Right lobe of liver (tissue), 6 donors: ENCODE measurements around the gene MRPL16. TPM values are rescaled to one million over a fixed set of nuclear protein-coding genes. Genes with fewer than 3 reads are reported as not detected.
"Not testable (repeated sequence)": the region's sequence is repeated elsewhere in the genome, so short reads cannot be mapped to it uniquely, and the experiment has no call there.

Source experiments
- ATAC-seq, 4 donors: fragments of 200-7000 bp; cut with Tn5 transposase; one replicate each; pipeline ENCODE4 v1.9.1; 2020; ENCODE audit warnings: mild to moderate bottlenecking in 4 of 4, moderate library complexity in 4 of 4
- DNase-seq, 3 donors: peaks; one replicate each; pipeline ENCODE4 v3.0.0-alpha.2; 2020
- H3K27ac ChIP-seq, 3 donors: fragments of 200-600 bp; one replicate each; pipeline ENCODE4 v1.8.0; 2022
- H3K27me3 ChIP-seq, 2 donors: fragments of 200-600 bp; one replicate each; pipeline ENCODE4 v1.8.0; 2022
- H3K36me3 ChIP-seq, 4 donors: fragments of 200-600 bp; sonication (generic) in 1 of 4; one replicate each; pipeline versions ENCODE4 v1.5.1 to v1.8.0; 2017 to 2022; ENCODE audit warnings: control low read depth in 1 of 4
- H3K4me1 ChIP-seq, 4 donors: fragments of 200-600 bp; sonication (generic) in 1 of 4; one replicate each; pipeline versions ENCODE4 v1.5.1 to v1.8.0; 2017 to 2022; ENCODE audit warnings: control low read depth in 1 of 4
- H3K4me3 ChIP-seq, 3 donors: fragments of 200-600 bp; one replicate each; pipeline ENCODE4 v1.8.0; 2022
- H3K9me3 ChIP-seq, 4 donors: fragments of 200-600 bp; sonication (generic) in 1 of 4; one replicate each; pipeline versions ENCODE4 v1.5.1 to v1.8.0; 2017 to 2022; ENCODE audit warnings: control low read depth in 1 of 4
- CTCF ChIP-seq, 4 donors: fragments of 200-600 bp in 3 of 4; fragments of 450-650 bp in 1 of 4; IDR thresholded peaks; one replicate each; pipeline versions ENCODE4 v1.5.1 to v1.8.0; 2016 to 2022; ENCODE audit warnings: antibody characterized with exemption in 4 of 4, mild to moderate bottlenecking in 2 of 4
- POLR2A ChIP-seq: fragments of 450-650 bp; IDR thresholded peaks from one replicate; pipeline ENCODE4 v1.6.1; 2017; ENCODE audit warnings: antibody characterized with exemption, mild to moderate bottlenecking
- WGBS: methylation state at CpG from one replicate; pipeline ENCODE4 v1.1.6; 2018; ENCODE audit warnings: low coverage, low lambda C conversion rate; ENCODE audit not compliant: insufficient coverage; ENCODE audit errors: missing lambda C conversion rate; 5-methylcytosine and 5-hydroxymethylcytosine counted together
- intact Hi-C, 2 donors: fragments of 100-400 bp; cut with DNase I; formaldehyde crosslinking; loops; one replicate each; pipeline versions ENCODE4 v1.11.2 to v1.14.1; 2022
- long read RNA-seq: library from polyadenylated mRNA; unstranded; transcript quantifications from one replicate; pipeline ENCODE4 v2.0.0, GENCODE V29; 2019
- total RNA-seq, 6 experiments: library from RNA; depleted of rRNA in 2 of 6; stranded (reverse); fragments of >200 nt in 2 of 6; fragmentation: NEBNext Ultra II Directional in 3 of 6; extraction: Animal tissue kit (Norgen Biotek cat#: 25700) in 3 of 6; gene quantifications; one replicate each; pipeline versions ENCODE4 v1.1.0 to v1.2.4, GENCODE V29; 2016 to 2023
- donor health status: DM: no; HTN: yes; CAD: no.
- donor health status: DM: no; HTN: no; CAD: no.
- donor health status: DM: no; HTN: no; CAD: no.
- donor health status: DM: no; HTN: yes; CAD: no.
- donor health status: DM: no; HTN: yes; CAD: no.

Gene MRPL16
- 10 to 100 TPM; 30.6 to 48.3 (median 37.3) TPM for total RNA-seq
- long read RNA-seq, transcript MRPL16-201 (4 exons, 1,182 nt) = major isoform, 16 of 18 reads
- long read RNA-seq, partial matches to known transcripts = 0 of 18 reads
- long read RNA-seq, other reads (novel, unspliced or antisense) = 1 of 18 reads

GRCh38 chr11:59810189-59810910 is at the start of gene MRPL16:
Gene MRPL16, minus strand, starts transcription at chr11:59810778. Its CDS starts 120 bp downstream, at chr11:59810658.
- peak; percentile 87 to 91 (median 89) for DNase-seq
- Histone ChIP-seq H3K36me3 (peaks cover 0 to 18% (median 13%) of the 10 kb centered on the region in 4 donors), H3K4me1 (peaks cover 0 to 7% (median 0%) of the 10 kb centered on the region in 4 donors), H3K27ac (peak within 1 kb of the TSS; percentile 62 to 81 (median 69)), H3K27me3 (no peaks in the 10 kb centered on the region), H3K9me3 (no peaks in the 10 kb centered on the region), H3K4me3 (peak within 1 kb of the TSS; percentile 75 to 95 (median 87))
- intact Hi-C loops = no loop called here
- peak; percentile 97 to 100 (median 99) for ATAC-seq
- peak; percentile 75 for TF ChIP-seq POLR2A
- TF ChIP-seq CTCF (IDR thresholded peaks at IDR 0.05) = peak in 3 of 4 donors; percentile 16 to 31 (median 27)
- WGBS = 0% methylated on average over 22 of the region's 54 CpGs

- intact Hi-C loops = no loop called here
- no peak for TF ChIP-seq CTCF (IDR thresholded peaks at IDR 0.05)
- no peak for TF ChIP-seq POLR2A
- DNase-seq = no peak
- Histone ChIP-seq H3K27ac (no peak overlapping the region), H3K9me3 (no peaks in the 10 kb centered on the region), H3K27me3 (no peaks in the 10 kb centered on the region), H3K36me3 (no peaks in the 10 kb centered on the region), H3K4me3 (no peak overlapping the region), H3K4me1 (no peaks in the 10 kb centered on the region)
- no peak for ATAC-seq
Observed at GRCh38 chr11:59859673-59860072, 49.1 kb upstream of the MRPL16 start.

GRCh38 chr11:59857439-59858434 is 47.2 kb upstream of the MRPL16 start:
- H3K27me3 ChIP-seq = no peaks in the 10 kb centered on the region
- H3K4me3 ChIP-seq = no peak overlapping the region
- no peaks in the 10 kb centered on the region for H3K36me3 ChIP-seq
- no peaks in the 10 kb centered on the region for H3K4me1 ChIP-seq
- TF ChIP-seq POLR2A (no peak), CTCF (IDR thresholded peaks at IDR 0.05) (no peak)
- H3K9me3 ChIP-seq = no peaks in the 10 kb centered on the region
- intact Hi-C loops = no loop called here
- DNase-seq = no peak
- no peak for ATAC-seq
- H3K27ac ChIP-seq = no peak overlapping the region
- WGBS = 60% methylated on average over 10 of the region's 10 CpGs

GRCh38 chr11:59854871-59855270 is 44.3 kb upstream of the MRPL16 start:
- Histone ChIP-seq H3K36me3 (no peaks in the 10 kb centered on the region), H3K9me3 (no peaks in the 10 kb centered on the region), H3K27me3 (no peaks in the 10 kb centered on the region), H3K4me1 (no peaks in the 10 kb centered on the region), H3K4me3 (no peak overlapping the region), H3K27ac (no peak overlapping the region)
- DNase-seq = no peak
- ATAC-seq = no peak
- WGBS = 30% methylated on average over 2 of the region's 2 CpGs
- no peak for TF ChIP-seq POLR2A
- no peak for TF ChIP-seq CTCF (IDR thresholded peaks at IDR 0.05)
- intact Hi-C loops = no loop called here

- H3K36me3 ChIP-seq, intact Hi-C loops, H3K4me1 ChIP-seq, H3K4me3 ChIP-seq, H3K27me3 ChIP-seq, H3K27ac ChIP-seq, DNase-seq, H3K9me3 ChIP-seq, ATAC-seq: not testable (repeated sequence)
- WGBS = 80% methylated on average over 5 of the region's 5 CpGs
Observed at GRCh38 chr11:59851416-59851815, 40.8 kb upstream of the MRPL16 start.

GRCh38 chr11:59849551-59849950 is 39.0 kb upstream of the MRPL16 start:
- H3K9me3 ChIP-seq, H3K27me3 ChIP-seq, H3K4me1 ChIP-seq, intact Hi-C loops, H3K4me3 ChIP-seq, DNase-seq, H3K36me3 ChIP-seq, ATAC-seq, H3K27ac ChIP-seq: not testable (repeated sequence)
- WGBS = 57% methylated on average over 1 of the region's 2 CpGs
